Measurements from ENCODE around the gene TRIL.

The TRIL gene

GRCh38 chr7:28958235-28958979 is at the start of gene TRIL:
TSS of gene TRIL (minus strand) at chr7:28958330. CDS start at chr7:28958046, 284 bp downstream.
- DNase-seq: no peak

- DNase-seq: no peak
Observed at GRCh38 chr7:29007127-29007526, 49.0 kb upstream of the TRIL start.

- no peak for DNase-seq
Observed at GRCh38 chr7:29005829-29006228, 47.7 kb upstream of the TRIL start.

GRCh38 chr7:29005406-29005805 is 47.3 kb upstream of the TRIL start:
- no peak for DNase-seq

- DNase-seq: no peak
Observed at GRCh38 chr7:29003703-29004102, 45.6 kb upstream of the TRIL start.

GRCh38 chr7:29000717-29001076 is 42.6 kb upstream of the TRIL start:
- no peak for DNase-seq

- no peak for DNase-seq
Observed at GRCh38 chr7:28999895-29000716, 42.0 kb upstream of the TRIL start.

- DNase-seq: no peak
Observed at GRCh38 chr7:28999427-28999826, 41.3 kb upstream of the TRIL start.

GRCh38 chr7:28998105-28998504 is 40.0 kb upstream of the TRIL start:
- no peak for DNase-seq

GRCh38 chr7:28996836-28997235 is 38.7 kb upstream of the TRIL start:
- no peak for DNase-seq

GRCh38 chr7:28993371-28993770 is 35.2 kb upstream of the TRIL start:
- no peak for DNase-seq

- no peak for DNase-seq
Observed at GRCh38 chr7:28992798-28993197, 34.7 kb upstream of the TRIL start.

- DNase-seq: no peak
Observed at GRCh38 chr7:28990200-28990960, 32.2 kb upstream of the TRIL start.

GRCh38 chr7:28989211-28989980 is 31.3 kb upstream of the TRIL start:
- no peak for DNase-seq

- no peak for DNase-seq
Observed at GRCh38 chr7:28988810-28989209, 30.7 kb upstream of the TRIL start.

GRCh38 chr7:28988091-28988490 is 30.0 kb upstream of the TRIL start:
- DNase-seq: no peak

GRCh38 chr7:28986765-28987110 is 28.6 kb upstream of the TRIL start:
- no peak for DNase-seq

GRCh38 chr7:28986028-28986764 is 28.1 kb upstream of the TRIL start:
- DNase-seq: no peak

GRCh38 chr7:28984631-28985030 is 26.5 kb upstream of the TRIL start:
- DNase-seq: no peak

- no peak for DNase-seq
Observed at GRCh38 chr7:28984217-28984616, 26.1 kb upstream of the TRIL start.

- no peak for DNase-seq
Observed at GRCh38 chr7:28983396-28984190, 25.5 kb upstream of the TRIL start.

GRCh38 chr7:28981161-28981465 is 23.0 kb upstream of the TRIL start:
- DNase-seq: no peak
